ENCODE measurements around the gene THSD4.

THSD4 gene

DNA sequence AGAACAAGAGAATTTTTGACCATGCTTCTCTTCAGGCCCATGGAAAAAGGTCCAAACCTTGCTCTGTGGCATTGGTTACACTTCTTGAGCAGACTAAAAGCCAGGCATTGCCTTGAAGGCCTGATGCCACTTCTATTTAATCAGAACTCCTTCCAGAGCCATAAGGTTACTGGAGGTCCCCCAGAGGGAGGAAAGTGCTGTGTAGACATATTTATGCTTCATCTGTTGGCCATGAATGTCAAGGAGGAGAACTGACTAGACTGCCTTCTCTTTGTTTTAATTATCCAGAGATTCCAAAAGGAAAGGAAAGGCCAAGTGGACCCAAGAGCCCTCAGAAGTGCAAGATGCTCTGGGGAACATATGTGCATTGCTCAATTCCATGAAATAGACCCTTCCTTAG lies 402.5 kb downstream of the THSD4 start:
- DNase-seq, result no peak

- DNase-seq, result no peak
Observed at GRCh38 chr15:71518661-71519060, 403.4 kb downstream of the THSD4 start.

DNA sequence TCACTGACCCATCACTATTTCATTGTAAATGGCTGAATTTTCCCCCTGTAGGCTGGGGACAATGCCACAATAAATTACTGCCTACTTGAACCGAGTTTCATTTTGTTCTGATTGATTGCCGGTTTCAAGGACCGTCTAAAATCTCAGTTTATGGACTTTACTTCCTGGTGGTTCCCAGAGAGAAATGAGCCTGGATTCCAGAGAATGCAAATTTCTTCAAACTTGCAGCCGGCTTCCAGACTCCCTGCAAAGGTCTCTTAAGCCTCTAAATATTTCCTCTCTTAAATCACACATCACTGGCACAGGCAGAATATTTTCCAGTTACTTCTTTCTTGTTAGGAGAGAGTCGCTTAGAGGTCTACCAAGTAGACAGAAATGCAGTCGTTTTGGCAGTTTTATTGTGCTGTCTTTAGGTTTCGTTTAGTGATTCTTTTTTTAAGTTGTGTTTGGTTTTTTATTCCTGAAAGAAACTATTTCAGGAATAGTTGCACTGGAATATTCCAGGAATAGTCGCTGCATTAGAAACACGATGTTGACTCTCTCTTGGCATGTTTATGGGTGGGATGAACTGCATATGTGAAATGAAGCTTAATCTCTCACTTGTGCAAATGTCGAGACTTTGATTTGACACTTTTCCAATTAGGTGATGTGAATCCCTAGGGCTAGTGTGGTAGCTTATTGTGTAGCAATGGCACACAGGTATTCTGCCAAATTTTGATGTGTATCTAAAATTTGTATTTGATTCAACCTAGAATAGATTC lies 411.0 kb downstream of the THSD4 start:
- DNase-seq, result no peak

GRCh38 chr15:71529361-71529760 lies 414.1 kb downstream of the THSD4 start:
- DNase-seq, result peak; percentile 73

- DNase-seq, result no peak
Observed at GRCh38 chr15:71530116-71530515, 414.8 kb downstream of the THSD4 start.

DNA sequence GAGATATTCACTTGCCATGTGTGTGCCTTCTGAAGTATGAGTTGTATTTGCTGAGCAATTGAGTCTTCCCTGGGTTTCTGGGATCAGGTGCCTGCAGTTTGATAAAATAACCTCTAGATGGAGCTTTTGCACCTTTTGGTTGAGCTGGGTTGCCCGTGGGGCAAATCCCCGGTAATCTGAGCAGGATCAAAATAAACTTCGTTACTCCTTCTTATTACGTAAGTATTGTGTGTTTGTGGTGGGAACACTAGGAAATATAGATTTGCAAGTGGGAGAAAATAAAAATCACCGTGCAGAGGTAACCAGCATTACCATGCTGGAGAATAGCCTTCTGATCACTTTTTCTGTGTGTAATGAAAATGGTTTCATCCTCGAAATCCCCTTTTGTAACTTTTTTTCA lies 417.7 kb downstream of the THSD4 start:
- DNase-seq, result peak; percentile 76

GRCh38 chr15:71538181-71538580 lies 422.9 kb downstream of the THSD4 start:
- no peak for DNase-seq

GRCh38 chr15:71541746-71542145 lies 426.5 kb downstream of the THSD4 start:
- no peak for DNase-seq

DNA sequence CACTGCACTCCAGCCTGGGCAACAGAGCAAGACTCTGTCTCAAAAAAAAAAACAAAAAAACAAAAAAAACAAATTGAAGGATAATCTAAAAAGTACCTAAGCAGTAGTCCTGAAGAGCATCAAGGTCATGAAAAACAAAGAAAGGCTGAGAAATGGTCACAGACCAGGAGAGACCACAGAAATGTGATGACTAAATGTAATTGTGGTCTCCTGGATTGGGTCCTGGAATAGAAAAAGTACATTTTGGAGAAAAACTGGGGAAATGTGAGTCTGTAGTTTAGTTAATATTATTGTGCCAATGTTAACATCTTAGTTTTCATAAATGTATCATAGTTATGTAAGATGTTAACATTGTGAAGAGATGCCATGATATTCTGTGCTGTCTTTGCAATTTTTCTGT lies 427.6 kb downstream of the THSD4 start:
- no peak for DNase-seq

DNA sequence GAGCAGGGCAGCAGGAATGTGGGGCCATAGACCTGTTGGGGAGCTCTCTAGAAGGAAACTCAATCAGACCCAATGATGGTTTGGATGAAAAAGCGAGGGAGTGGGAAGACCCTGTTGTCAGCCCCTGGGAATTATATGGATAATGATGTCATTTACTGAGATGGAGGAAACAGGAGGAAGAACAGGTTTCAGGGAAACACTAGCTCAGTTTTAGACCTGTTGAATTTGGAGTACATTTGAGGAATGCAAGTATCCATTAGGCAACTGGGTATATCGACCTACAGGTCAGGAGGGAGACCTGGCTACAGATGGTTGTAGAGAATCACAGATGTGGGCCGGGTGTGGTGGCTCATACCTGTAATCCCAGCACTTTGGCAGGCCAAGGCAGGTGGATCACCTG lies 428.1 kb downstream of the THSD4 start:
- no peak for DNase-seq

DNA sequence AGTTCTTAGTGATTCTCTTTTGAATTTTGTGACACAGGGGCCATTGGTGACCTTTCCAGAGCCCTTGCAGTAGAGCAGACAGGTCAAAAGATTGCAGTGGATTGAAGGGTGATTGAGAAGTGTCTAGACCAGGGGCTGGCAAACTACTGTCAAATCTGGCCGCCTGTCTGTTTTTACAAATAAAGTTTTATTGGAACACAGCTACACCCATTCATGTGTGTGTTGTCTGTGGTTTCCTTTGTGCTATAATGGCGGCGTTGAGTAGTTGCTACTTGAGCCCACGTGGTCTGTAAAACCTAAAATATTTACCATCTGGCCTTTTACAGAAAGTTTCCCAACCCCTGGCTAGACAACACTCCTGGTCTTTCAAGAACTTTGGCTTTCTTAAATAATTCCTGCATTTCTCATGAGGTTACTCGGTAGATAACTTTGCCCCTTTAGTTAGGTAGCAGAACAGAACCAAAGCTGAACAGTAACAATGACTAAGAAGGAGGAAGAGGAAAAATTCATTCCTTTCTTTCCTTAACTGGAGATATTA lies 430.0 kb downstream of the THSD4 start:
- no peak for DNase-seq

- no peak for DNase-seq
Observed at GRCh38 chr15:71545923-71546322, 430.7 kb downstream of the THSD4 start.

DNA sequence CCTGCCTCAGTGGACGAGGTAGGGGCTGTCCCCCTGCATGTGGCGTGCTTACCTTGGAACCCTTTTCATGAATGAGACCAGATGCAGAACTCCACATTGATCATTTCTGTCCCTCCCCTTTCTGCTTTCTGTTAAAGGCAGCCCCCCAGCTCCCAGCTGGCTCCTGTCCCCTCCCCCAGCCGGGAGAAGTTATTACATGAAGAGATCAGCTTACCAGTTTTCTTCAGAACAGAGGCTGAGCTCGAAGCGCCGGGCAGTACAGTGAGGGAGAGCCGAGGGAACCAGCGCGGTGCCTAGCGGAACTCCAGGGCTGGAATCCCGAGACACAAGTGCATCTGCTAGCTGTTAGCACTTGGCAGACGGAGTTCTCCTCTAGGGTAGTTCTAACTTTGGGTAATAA lies 431.7 kb downstream of the THSD4 start:
- peak; percentile 70 for DNase-seq

GRCh38 chr15:71548401-71548807 lies 433.1 kb downstream of the THSD4 start:
- DNase-seq, result peak; percentile 30

DNA sequence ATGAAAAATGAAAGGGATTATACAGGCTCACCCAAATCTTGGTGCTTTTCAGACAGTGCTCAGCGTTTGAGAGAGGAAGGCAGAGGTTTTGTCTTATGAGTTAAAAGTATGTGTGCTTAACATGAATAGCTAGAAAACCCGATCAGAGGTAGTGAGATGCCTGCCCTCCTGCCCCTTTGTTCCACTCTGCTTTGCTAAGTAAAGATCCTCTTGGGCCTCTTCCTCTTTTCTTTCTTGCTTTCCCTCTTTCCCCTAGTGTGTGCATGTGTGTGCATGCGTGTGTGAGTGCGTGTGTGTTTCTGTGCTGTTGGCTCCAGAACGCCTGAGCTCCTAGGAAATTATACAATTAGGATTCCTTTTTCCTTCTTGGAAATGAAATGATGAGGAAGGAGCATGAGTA lies 433.8 kb downstream of the THSD4 start:
- DNase-seq, result no peak

- DNase-seq, result no peak
Observed at GRCh38 chr15:71549697-71550096, 434.4 kb downstream of the THSD4 start.

DNA sequence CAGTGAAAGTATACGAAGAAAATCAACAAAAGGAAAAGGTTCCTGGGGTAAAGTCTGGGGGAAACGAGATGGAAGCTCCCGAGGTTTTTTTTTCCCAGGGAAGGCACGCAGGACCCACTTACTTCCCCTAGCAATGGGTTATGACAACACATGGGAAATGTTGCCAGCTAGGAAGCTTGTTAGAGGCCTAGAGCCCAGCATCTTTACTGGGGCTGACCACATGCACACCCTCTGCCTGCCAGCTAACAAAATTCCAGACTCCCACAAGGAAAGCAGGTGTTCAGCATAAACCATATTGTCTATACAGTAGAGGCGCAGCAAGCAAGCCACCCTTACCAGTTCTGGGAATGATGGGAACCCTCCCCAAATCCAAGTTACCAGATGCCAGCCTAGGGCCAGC lies 436.3 kb downstream of the THSD4 start:
- no peak for DNase-seq

GRCh38 chr15:71559098-71559497 lies 443.8 kb downstream of the THSD4 start:
- no peak for DNase-seq

- no peak for DNase-seq
Observed at GRCh38 chr15:71559616-71560015, 444.3 kb downstream of the THSD4 start.

DNA sequence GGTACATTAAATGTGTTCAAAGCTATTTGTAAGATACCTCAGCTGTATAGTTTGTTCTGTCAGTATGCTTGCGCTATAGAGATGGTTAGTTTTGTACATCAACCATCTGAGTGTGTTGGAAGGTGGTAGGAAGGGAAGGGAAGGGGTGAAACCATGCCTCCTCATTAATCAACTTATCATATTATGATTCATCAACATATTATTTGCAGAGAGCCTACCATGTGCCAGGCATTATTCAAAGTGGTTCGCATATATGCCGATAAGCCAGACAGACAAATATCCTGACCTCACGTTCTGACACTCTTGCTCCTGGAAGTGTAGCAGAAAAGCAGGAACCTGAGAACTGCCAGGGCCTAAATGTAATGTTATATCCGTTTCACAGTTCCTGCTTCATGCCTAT lies 447.0 kb downstream of the THSD4 start:
- DNase-seq, result no peak

- no peak for DNase-seq
Observed at GRCh38 chr15:71564217-71564616, 448.9 kb downstream of the THSD4 start.

GRCh38 chr15:71565006-71565405 lies 449.7 kb downstream of the THSD4 start:
- no peak for DNase-seq

DNA sequence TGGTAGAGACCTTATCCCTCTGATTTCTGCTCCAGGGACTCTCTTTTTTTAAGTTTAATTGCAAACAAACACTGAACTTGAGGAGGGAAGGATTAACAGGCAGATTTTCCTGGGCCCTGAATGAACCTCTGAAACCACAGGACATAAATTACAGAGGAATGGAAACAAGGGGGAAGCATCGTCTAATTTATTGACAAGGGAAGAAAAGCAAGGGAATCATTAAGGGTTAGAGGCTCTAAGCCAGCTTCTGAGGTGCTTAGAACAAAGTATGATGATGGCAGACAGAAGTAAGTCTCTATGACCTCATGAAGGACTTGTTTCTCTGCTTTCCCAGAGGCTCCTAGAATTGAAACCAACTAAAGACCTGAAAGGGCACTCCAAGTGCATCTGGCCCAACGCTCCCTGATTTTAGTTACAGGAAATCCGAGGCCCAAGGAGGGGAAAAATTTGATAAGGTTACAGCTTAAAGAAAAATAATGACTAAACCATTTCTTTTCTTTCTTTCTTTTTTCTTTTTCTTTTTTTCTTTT lies 450.4 kb downstream of the THSD4 start:
- no peak for DNase-seq

DNA sequence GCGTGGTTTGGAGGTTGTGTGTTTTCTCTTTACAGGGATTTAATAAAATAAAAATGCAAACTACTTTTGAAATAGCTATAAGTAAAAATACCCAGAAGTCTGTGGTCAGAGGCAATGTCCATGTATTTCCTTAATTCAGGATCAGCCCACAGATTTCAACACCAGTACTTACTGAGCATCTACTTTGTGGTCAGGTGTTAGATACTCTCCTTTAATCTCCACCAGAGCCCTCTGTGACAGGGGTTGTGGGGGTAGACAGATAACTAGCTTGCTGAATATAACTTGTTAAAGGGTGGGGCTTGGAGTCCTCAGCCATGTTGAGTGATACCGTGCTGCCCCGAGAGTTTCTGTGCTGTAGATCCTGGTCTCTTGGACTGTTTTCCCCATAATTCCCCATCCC lies 451.0 kb downstream of the THSD4 start:
- DNase-seq, result no peak

DNA sequence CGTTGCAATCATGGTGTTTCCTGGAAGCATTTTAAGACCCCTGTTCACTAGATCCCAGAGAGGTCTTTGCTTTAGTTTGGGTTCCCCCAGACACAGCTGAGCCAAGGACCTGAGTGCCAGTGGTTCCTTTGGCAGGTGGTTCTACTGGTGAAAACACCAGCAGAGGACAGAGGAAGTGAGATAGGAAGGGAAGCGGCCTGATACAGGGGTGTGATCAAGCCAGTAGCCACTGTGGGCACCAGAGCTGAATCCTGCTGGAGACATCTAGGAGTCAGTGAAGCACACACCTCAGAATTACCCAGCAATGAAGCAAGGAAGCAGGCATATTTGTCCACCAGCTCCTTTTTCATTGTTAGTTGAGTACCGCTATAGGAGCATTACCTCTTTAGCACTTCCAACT lies 451.9 kb downstream of the THSD4 start:
- no peak for DNase-seq
